ENCODE measurements around the gene SCARB2.

Gene SCARB2

GRCh38 chr4:76210452-76210851 lies 3.2 kb downstream of the SCARB2 start:
- TF ChIP-seq REST (IDR thresholded peaks at IDR 0.05; ENCODE audit: low read depth) (no peak), CREB1 (IDR thresholded peaks at IDR 0.05; ENCODE audit: low read depth) (no peak), TEAD4 (IDR thresholded peaks at IDR 0.05) (no peak), CEBPB (IDR thresholded peaks at IDR 0.05) (no peak)

GRCh38 chr4:76209881-76210280 lies 3.7 kb downstream of the SCARB2 start:
- TF ChIP-seq EGR1 (IDR thresholded peaks at IDR 0.05) = no peak
- TF ChIP-seq CEBPB (IDR thresholded peaks at IDR 0.05) = no peak
- TF ChIP-seq FOXM1 (IDR thresholded peaks at IDR 0.05; ENCODE audit: borderline replicate concordance, low read depth) = no peak
- no peak for TF ChIP-seq TEAD4 (IDR thresholded peaks at IDR 0.05)
- TF ChIP-seq USF1 (IDR thresholded peaks at IDR 0.05) = no peak
- TF ChIP-seq EP300 (IDR thresholded peaks at IDR 0.05; ENCODE audit: borderline replicate concordance) = no peak
- no peak for TF ChIP-seq TAF1 (IDR thresholded peaks at IDR 0.05; ENCODE audit: low read depth)
- TF ChIP-seq CREB1 (IDR thresholded peaks at IDR 0.05; ENCODE audit: low read depth) = no peak
- TF ChIP-seq RAD21 (IDR thresholded peaks at IDR 0.05; ENCODE audit: low read depth) = no peak
- TF ChIP-seq ZBTB7A (IDR thresholded peaks at IDR 0.05; ENCODE audit: low read depth) = no peak
- TF ChIP-seq TCF12 (IDR thresholded peaks at IDR 0.05; ENCODE audit: low read depth) = no peak
- no peak for TF ChIP-seq YY1 (IDR thresholded peaks at IDR 0.05; ENCODE audit: low read depth)
- no peak for TF ChIP-seq MAX (IDR thresholded peaks at IDR 0.05)
- TF ChIP-seq NFIC (IDR thresholded peaks at IDR 0.05) = no peak
- TF ChIP-seq REST (IDR thresholded peaks at IDR 0.05; ENCODE audit: low read depth) = no peak

- TF ChIP-seq YY1 (IDR thresholded peaks at IDR 0.05; ENCODE audit: low read depth) = no peak
- no peak for TF ChIP-seq TEAD4 (IDR thresholded peaks at IDR 0.05)
- TF ChIP-seq EGR1 (IDR thresholded peaks at IDR 0.05) = no peak
- no peak for TF ChIP-seq FOXM1 (IDR thresholded peaks at IDR 0.05; ENCODE audit: borderline replicate concordance, low read depth)
- TF ChIP-seq NFIC (IDR thresholded peaks at IDR 0.05) = no peak
- no peak for TF ChIP-seq RAD21 (IDR thresholded peaks at IDR 0.05; ENCODE audit: low read depth)
- no peak for TF ChIP-seq CEBPB (IDR thresholded peaks at IDR 0.05)
- no peak for TF ChIP-seq TCF12 (IDR thresholded peaks at IDR 0.05; ENCODE audit: low read depth)
- TF ChIP-seq REST (IDR thresholded peaks at IDR 0.05; ENCODE audit: low read depth) = no peak
- no peak for TF ChIP-seq ZBTB7A (IDR thresholded peaks at IDR 0.05; ENCODE audit: low read depth)
- TF ChIP-seq EP300 (IDR thresholded peaks at IDR 0.05; ENCODE audit: borderline replicate concordance) = no peak
- TF ChIP-seq MAX (IDR thresholded peaks at IDR 0.05) = no peak
- no peak for TF ChIP-seq USF1 (IDR thresholded peaks at IDR 0.05)
- no peak for TF ChIP-seq CREB1 (IDR thresholded peaks at IDR 0.05; ENCODE audit: low read depth)
- TF ChIP-seq TAF1 (IDR thresholded peaks at IDR 0.05; ENCODE audit: low read depth) = no peak
Observed at GRCh38 chr4:76208005-76208765, 5.4 kb downstream of the SCARB2 start.

- TF ChIP-seq MAX (IDR thresholded peaks at IDR 0.05) = no peak
- no peak for TF ChIP-seq CREB1 (IDR thresholded peaks at IDR 0.05; ENCODE audit: low read depth)
- no peak for TF ChIP-seq YY1 (IDR thresholded peaks at IDR 0.05; ENCODE audit: low read depth)
- TF ChIP-seq NFIC (IDR thresholded peaks at IDR 0.05) = no peak
- TF ChIP-seq REST (IDR thresholded peaks at IDR 0.05; ENCODE audit: low read depth) = no peak
- TF ChIP-seq TEAD4 (IDR thresholded peaks at IDR 0.05) = no peak
- no peak for TF ChIP-seq EGR1 (IDR thresholded peaks at IDR 0.05)
- no peak for TF ChIP-seq ZBTB7A (IDR thresholded peaks at IDR 0.05; ENCODE audit: low read depth)
- no peak for TF ChIP-seq FOXM1 (IDR thresholded peaks at IDR 0.05; ENCODE audit: borderline replicate concordance, low read depth)
- TF ChIP-seq RAD21 (IDR thresholded peaks at IDR 0.05; ENCODE audit: low read depth) = no peak
- no peak for TF ChIP-seq TCF12 (IDR thresholded peaks at IDR 0.05; ENCODE audit: low read depth)
- TF ChIP-seq EP300 (IDR thresholded peaks at IDR 0.05; ENCODE audit: borderline replicate concordance) = no peak
- no peak for TF ChIP-seq CEBPB (IDR thresholded peaks at IDR 0.05)
- no peak for TF ChIP-seq TAF1 (IDR thresholded peaks at IDR 0.05; ENCODE audit: low read depth)
- no peak for TF ChIP-seq USF1 (IDR thresholded peaks at IDR 0.05)
Observed at GRCh38 chr4:76207549-76207948, 6.1 kb downstream of the SCARB2 start.
